HCT116 (cell line): ENCODE data around the gene CNTNAP2. TPM values are rescaled to one million over a fixed set of nuclear protein-coding genes. Genes with fewer than 3 reads are reported as not detected.

Source experiments
- ATAC-seq: fragments of 200-7000 bp; cut with Tn5 transposase; 2 replicates; pipeline ENCODE4 v1.9.1; 2020; ENCODE audit warnings: mild to moderate bottlenecking, moderate library complexity
- BruUV-seq: library from RNA; stranded (reverse); fragments of 400-500 nt; replicated peaks from 2 replicates; lab custom pipeline; 2021; lab: Mats Ljungman, UMichigan
- CTCF ChIA-PET: fragments of 300-600 bp; sonication (Branson Sonifier 250); formaldehyde crosslinking; loops from one replicate; lab custom pipeline; 2021; ENCODE audit warnings: antibody characterized with exemption; lab: Charles Lee
- POLR2A ChIA-PET: fragments of 300-600, 350-600 bp; sonication (Branson Sonifier 250); formaldehyde crosslinking; loops from one replicate; lab custom pipeline; 2021; ENCODE audit warnings: antibody characterized with exemption; lab: Charles Lee
- RAD21 ChIA-PET, 2 experiments: fragments of 300-600 bp; sonication (Branson Sonifier 250); formaldehyde crosslinking; loops; one replicate each; lab custom pipeline; 2023; ENCODE audit warnings: low total read pairs in 2 of 2; ENCODE audit not compliant: uncharacterized antibody in 2 of 2, unreplicated experiment in 2 of 2, low non-redundant PET in 1 of 2; lab: Charles Lee
- DNase-seq: peaks from one replicate; pipeline ENCODE4 v3.0.0-alpha.2; 2010; ENCODE audit warnings: low read depth, low spot score
- H2AFZ ChIP-seq: fragments of 200-600 bp; shearing (Covaris generic), sonication (generic); 2 replicates; pipeline ENCODE4 v1.6.1; 2017; ENCODE audit warnings: low read depth, mixed run types, mixed read lengths, antibody characterized with exemption, low read length; ENCODE audit not compliant: poor library complexity, severe bottlenecking
- H3K27ac ChIP-seq: 2 replicates; pipeline ENCODE4 v1.5.1; 2012; ENCODE audit warnings: low read depth, low read length
- H3K27me3 ChIP-seq: fragments of 200-600 bp; sonication (generic); 2 replicates; pipeline ENCODE4 v1.6.1; 2016; ENCODE audit warnings: mixed run types, low read length, mixed read lengths; ENCODE audit not compliant: insufficient read depth
- H3K36me3 ChIP-seq, 2 experiments: fragments of 200-500 bp in 1 of 2; fragments of 200-600 bp in 1 of 2; sonication (Bioruptor generic) in 1 of 2; sonication (generic) in 1 of 2; 2 replicates each; pipeline versions ENCODE4 v1.5.1 to v1.6.1; 2014 to 2016; ENCODE audit warnings: low read length in 2 of 2, inconsistent platforms in 1 of 2, mixed read lengths in 1 of 2, mixed run types in 1 of 2; ENCODE audit not compliant: insufficient read depth in 2 of 2, control insufficient read depth in 1 of 2
- H3K4me1 ChIP-seq, 2 experiments: fragments of 200-600 bp in 1 of 2; sonication (generic) in 1 of 2; 2 replicates each; pipeline versions ENCODE4 v1.5.1 to v1.6.1; 2012 to 2017; ENCODE audit warnings: low read length in 2 of 2, inconsistent platforms in 1 of 2, mild to moderate bottlenecking in 1 of 2, mixed read lengths in 1 of 2, mixed run types in 1 of 2, moderate library complexity in 1 of 2; ENCODE audit not compliant: insufficient read depth in 2 of 2, control insufficient read depth in 1 of 2
- H3K4me2 ChIP-seq: fragments of 200-600 bp; sonication (generic); 2 replicates; pipeline ENCODE4 v1.6.1; 2017; ENCODE audit warnings: mixed run types, low read length, mixed read lengths
- H3K4me3 ChIP-seq, 2 experiments: fragments of 200-600 bp in 1 of 2; sonication (generic) in 1 of 2; replicated peaks in 1 of 2; 2 replicates each; pipeline ENCODE4 v1.5.1; 2011 to 2016; ENCODE audit warnings: low read length in 2 of 2, control low read depth in 1 of 2, low read depth in 1 of 2, mild to moderate bottlenecking in 1 of 2, mixed read lengths in 1 of 2, mixed run types in 1 of 2
- H3K79me2 ChIP-seq: fragments of 200-600 bp; sonication (generic); 2 replicates; pipeline ENCODE4 v1.6.1; 2017; ENCODE audit warnings: mild to moderate bottlenecking, mixed run types, low read length, moderate library complexity, mixed read lengths; ENCODE audit not compliant: insufficient read depth
- H3K9ac ChIP-seq: fragments of 200-600 bp; sonication (generic); 2 replicates; pipeline ENCODE4 v1.6.1; 2016; ENCODE audit warnings: low read length, mixed read lengths
- H3K9me2 ChIP-seq: fragments of 200-600 bp; sonication (generic), shearing (Covaris generic); 2 replicates; pipeline ENCODE4 v1.6.1; 2017; ENCODE audit warnings: mixed run types, mild to moderate bottlenecking, moderate library complexity; ENCODE audit not compliant: insufficient read depth
- H3K9me3 ChIP-seq, 2 experiments: fragments of 200-500 bp in 1 of 2; fragments of 200-600 bp in 1 of 2; sonication (Bioruptor generic) in 1 of 2; sonication (generic) in 1 of 2; 2 replicates each; pipeline ENCODE4 v1.6.1; 2014 to 2017; ENCODE audit warnings: low read length in 2 of 2, mixed read lengths in 2 of 2, inconsistent platforms in 1 of 2, low read depth in 1 of 2, mild to moderate bottlenecking in 1 of 2, mixed run types in 1 of 2, moderate library complexity in 1 of 2; ENCODE audit not compliant: control insufficient read depth in 1 of 2, insufficient read depth in 1 of 2
- H4K20me1 ChIP-seq: fragments of 200-600 bp; sonication (generic), shearing (Covaris generic); 2 replicates; pipeline ENCODE4 v1.6.1; 2017; ENCODE audit warnings: mixed run types, mild to moderate bottlenecking, moderate library complexity; ENCODE audit not compliant: insufficient read depth
- ATF3 ChIP-seq: IDR thresholded peaks from 2 replicates; pipeline ENCODE4 v1.6.1; 2012
- CBX3 ChIP-seq: IDR thresholded peaks from 2 replicates; pipeline ENCODE4 v1.6.1; 2012; ENCODE audit warnings: low read depth
- CEBPB ChIP-seq: IDR thresholded peaks from 2 replicates; pipeline ENCODE4 v1.6.1; 2012; ENCODE audit warnings: low read depth
- EGR1 ChIP-seq: IDR thresholded peaks from 2 replicates; pipeline ENCODE4 v1.6.1; 2012; ENCODE audit warnings: low read depth
- ELF1 ChIP-seq: IDR thresholded peaks from 2 replicates; pipeline ENCODE4 v1.6.1; 2012; ENCODE audit warnings: low read depth, borderline replicate concordance
- EZH2 ChIP-seq: fragments of 200-600 bp; sonication (generic); IDR thresholded peaks from 2 replicates; pipeline ENCODE4 v1.6.1; 2017; ENCODE audit warnings: antibody characterized with exemption, mixed run types
- EZH2phosphoT487 ChIP-seq: fragments of 200-600 bp; IDR thresholded peaks from 2 replicates; pipeline ENCODE4 v1.6.1; 2018; ENCODE audit warnings: antibody characterized with exemption, borderline replicate concordance
- FOSL1 ChIP-seq: IDR thresholded peaks from 2 replicates; pipeline ENCODE4 v1.6.1; 2012; ENCODE audit warnings: low read depth
- JUND ChIP-seq: IDR thresholded peaks from 2 replicates; pipeline ENCODE4 v1.6.1; 2012
- POLR2A ChIP-seq: IDR thresholded peaks from 2 replicates; pipeline ENCODE4 v1.7.0; 2011; ENCODE audit warnings: borderline replicate concordance; ENCODE audit not compliant: insufficient read depth, insufficient read length; ENCODE audit errors: extremely low read depth
- POLR2AphosphoS5 ChIP-seq: IDR thresholded peaks from 2 replicates; pipeline ENCODE4 v1.6.1; 2011; ENCODE audit warnings: mild to moderate bottlenecking, low read depth, low read length, moderate library complexity
- RAD21 ChIP-seq: IDR thresholded peaks from 2 replicates; pipeline ENCODE4 v1.6.1; 2012; ENCODE audit warnings: low read depth, mild to moderate bottlenecking
- TCF7L2 ChIP-seq: IDR thresholded peaks from 2 replicates; pipeline ENCODE4 v1.7.0; 2011; ENCODE audit warnings: borderline replicate concordance, inconsistent platforms; ENCODE audit not compliant: insufficient read depth, insufficient read length; ENCODE audit errors: extremely low read depth
- YY1 ChIP-seq: IDR thresholded peaks from 2 replicates; pipeline ENCODE4 v1.6.1; 2011; ENCODE audit warnings: low read length, low read depth, moderate library complexity, mild to moderate bottlenecking; ENCODE audit not compliant: insufficient replicate concordance; ENCODE audit errors: extremely low read depth
- ZFX ChIP-seq: fragments of 450-650 bp; IDR thresholded peaks from 2 replicates; pipeline ENCODE4 v1.6.1; 2017
- intact Hi-C: fragments of 100-400 bp; cut with micrococcal nuclease; formaldehyde crosslinking; loops from 2 replicates; pipeline ENCODE4 v1.10.0; 2022
- total RNA-seq: library from RNA; stranded (reverse); gene quantifications from one replicate; pipeline ENCODE4 v1.2.1, GENCODE V29; 2021; ENCODE audit not compliant: unreplicated experiment
- TF ChIP-seq, protein P1 (sequence below): IDR thresholded peaks from 2 replicates; pipeline ENCODE4 v1.6.1; 2011; ENCODE audit warnings: mild to moderate bottlenecking, low read length, moderate library complexity; ENCODE audit not compliant: insufficient replicate concordance; ENCODE audit errors: extremely low read depth
- TF ChIP-seq, protein P2 (sequence below): IDR thresholded peaks from 2 replicates; pipeline ENCODE4 v1.6.1; 2012
- TF ChIP-seq, protein P3 (sequence below), 3 experiments: fragments of 200-600 bp in 1 of 3; sonication (generic) in 1 of 3; IDR thresholded peaks in 2 of 3; conservative IDR thresholded peaks in 1 of 3; 2 replicates each; pipeline ENCODE4 v1.5.1; 2012 to 2017; ENCODE audit warnings: low read depth in 2 of 3, low read length in 2 of 3, antibody characterized with exemption in 1 of 3, borderline replicate concordance in 1 of 3, control low read depth in 1 of 3, mild to moderate bottlenecking in 1 of 3, mixed read lengths in 1 of 3, mixed run types in 1 of 3, moderate library complexity in 1 of 3; ENCODE audit not compliant: insufficient read depth in 1 of 3

CNTNAP2 gene
- total RNA-seq, 1 experiment from 2014 or later: 0.37 TPM

- Histone ChIP-seq H3K9me2 (no peaks in the 10 kb centered on the region), H3K4me1 (no peaks in the 10 kb centered on the region), H4K20me1 (no peaks in the 10 kb centered on the region), H3K4me2 (no peak overlapping the region), H3K9ac (no peak overlapping the region), H3K9me3 (peaks cover 9 to 11% of the 10 kb centered on the region in 2 experiments; a peak in 2 of 4 replicates), H3K79me2 (no peaks in the 10 kb centered on the region), H3K4me3 (no peak overlapping the region), H2AFZ (no peak overlapping the region), H3K36me3 (no peaks in the 10 kb centered on the region), H3K27ac (no peak overlapping the region), H3K27me3 (no peaks in the 10 kb centered on the region)
- RAD21 ChIA-PET: no interaction called here
- BruUV-seq: no TSS peak
- ATAC-seq: no peak
- POLR2A ChIA-PET: no interaction called here
- no peak for DNase-seq
- CTCF ChIA-PET: no interaction called here
- TF ChIP-seq YY1 (no peak), CBX3 (no peak), JUND (no peak), ELF1 (no peak), TCF7L2 (no peak), FOSL1 (no peak), EGR1 (no peak), EZH2phosphoT487 (no peak), POLR2AphosphoS5 (no peak), CEBPB (no peak), RAD21 (no peak), EZH2 (no peak), ZFX (no peak), POLR2A (no peak), ATF3 (no peak)
- TF ChIP-seq, protein P1, sequence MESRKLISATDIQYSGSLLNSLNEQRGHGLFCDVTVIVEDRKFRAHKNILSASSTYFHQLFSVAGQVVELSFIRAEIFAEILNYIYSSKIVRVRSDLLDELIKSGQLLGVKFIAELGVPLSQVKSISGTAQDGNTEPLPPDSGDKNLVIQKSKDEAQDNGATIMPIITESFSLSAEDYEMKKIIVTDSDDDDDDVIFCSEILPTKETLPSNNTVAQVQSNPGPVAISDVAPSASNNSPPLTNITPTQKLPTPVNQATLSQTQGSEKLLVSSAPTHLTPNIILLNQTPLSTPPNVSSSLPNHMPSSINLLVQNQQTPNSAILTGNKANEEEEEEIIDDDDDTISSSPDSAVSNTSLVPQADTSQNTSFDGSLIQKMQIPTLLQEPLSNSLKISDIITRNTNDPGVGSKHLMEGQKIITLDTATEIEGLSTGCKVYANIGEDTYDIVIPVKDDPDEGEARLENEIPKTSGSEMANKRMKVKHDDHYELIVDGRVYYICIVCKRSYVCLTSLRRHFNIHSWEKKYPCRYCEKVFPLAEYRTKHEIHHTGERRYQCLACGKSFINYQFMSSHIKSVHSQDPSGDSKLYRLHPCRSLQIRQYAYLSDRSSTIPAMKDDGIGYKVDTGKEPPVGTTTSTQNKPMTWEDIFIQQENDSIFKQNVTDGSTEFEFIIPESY: no peak
- TF ChIP-seq, protein P2, sequence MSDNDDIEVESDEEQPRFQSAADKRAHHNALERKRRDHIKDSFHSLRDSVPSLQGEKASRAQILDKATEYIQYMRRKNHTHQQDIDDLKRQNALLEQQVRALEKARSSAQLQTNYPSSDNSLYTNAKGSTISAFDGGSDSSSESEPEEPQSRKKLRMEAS: no peak
- TF ChIP-seq, protein P3, sequence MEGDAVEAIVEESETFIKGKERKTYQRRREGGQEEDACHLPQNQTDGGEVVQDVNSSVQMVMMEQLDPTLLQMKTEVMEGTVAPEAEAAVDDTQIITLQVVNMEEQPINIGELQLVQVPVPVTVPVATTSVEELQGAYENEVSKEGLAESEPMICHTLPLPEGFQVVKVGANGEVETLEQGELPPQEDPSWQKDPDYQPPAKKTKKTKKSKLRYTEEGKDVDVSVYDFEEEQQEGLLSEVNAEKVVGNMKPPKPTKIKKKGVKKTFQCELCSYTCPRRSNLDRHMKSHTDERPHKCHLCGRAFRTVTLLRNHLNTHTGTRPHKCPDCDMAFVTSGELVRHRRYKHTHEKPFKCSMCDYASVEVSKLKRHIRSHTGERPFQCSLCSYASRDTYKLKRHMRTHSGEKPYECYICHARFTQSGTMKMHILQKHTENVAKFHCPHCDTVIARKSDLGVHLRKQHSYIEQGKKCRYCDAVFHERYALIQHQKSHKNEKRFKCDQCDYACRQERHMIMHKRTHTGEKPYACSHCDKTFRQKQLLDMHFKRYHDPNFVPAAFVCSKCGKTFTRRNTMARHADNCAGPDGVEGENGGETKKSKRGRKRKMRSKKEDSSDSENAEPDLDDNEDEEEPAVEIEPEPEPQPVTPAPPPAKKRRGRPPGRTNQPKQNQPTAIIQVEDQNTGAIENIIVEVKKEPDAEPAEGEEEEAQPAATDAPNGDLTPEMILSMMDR (IDR thresholded peaks at IDR 0.05 in 2 of 3, conservative IDR thresholded peaks at IDR 0.05 in 1 of 3; ENCODE audit: borderline replicate concordance in 1 of 3, insufficient read depth in 1 of 3, low read depth in 2 of 3, low read length in 2 of 3): no peak
- intact Hi-C loops: no loop called here
These were observed 15.1 kb downstream of the CNTNAP2 start for GRCh38 chr7:146131701-146132100.
